ENCODE data around the gene HOOK2.

HOOK2 gene

DNA sequence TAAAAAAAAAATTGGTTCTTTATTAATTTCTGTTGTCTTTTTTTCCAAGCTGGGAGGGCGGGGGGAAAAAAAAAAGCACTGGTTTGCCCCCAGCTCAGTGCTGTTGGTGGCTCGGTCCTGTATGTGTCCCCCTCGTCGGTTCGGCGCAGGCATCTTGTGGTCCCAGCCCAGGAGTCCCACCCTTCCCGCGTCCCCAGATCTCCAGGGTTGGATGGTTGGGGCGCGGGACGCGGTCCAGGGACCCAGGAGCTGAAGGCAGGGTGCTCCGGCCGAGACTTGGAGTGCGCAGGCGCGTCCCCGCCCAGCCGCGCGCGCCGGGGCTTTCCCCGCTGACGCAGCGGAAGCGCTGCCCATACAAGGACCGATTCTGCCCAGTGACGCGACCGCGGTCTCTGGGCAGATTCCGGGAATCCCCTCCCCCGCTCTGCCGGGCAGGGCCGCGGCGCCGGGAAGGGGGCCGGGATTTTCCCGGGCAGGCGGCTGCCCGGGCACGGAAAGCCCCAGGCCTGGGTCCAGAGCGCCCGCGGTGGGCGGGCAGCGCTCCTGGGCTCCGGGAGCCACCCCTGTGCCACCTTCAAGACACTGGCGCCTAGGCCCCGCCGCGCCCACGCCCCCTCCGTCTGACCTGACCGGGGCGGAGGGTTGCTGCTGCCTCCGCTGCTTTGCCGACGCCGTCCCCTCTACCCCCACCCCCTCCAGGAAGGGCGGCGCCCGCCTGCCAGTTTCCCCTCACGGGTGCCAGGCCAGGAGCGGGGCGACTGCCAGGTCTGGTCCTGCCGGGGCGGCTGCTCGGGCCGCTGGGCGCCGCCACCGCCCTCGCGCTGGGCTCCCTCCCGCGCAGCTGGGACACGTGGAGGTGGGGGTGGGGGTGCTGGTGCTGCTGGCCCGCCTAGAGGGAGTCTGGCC, 18.2 kb upstream of the HOOK2 start:
- peak; percentile 97 for DNase-seq

DNA sequence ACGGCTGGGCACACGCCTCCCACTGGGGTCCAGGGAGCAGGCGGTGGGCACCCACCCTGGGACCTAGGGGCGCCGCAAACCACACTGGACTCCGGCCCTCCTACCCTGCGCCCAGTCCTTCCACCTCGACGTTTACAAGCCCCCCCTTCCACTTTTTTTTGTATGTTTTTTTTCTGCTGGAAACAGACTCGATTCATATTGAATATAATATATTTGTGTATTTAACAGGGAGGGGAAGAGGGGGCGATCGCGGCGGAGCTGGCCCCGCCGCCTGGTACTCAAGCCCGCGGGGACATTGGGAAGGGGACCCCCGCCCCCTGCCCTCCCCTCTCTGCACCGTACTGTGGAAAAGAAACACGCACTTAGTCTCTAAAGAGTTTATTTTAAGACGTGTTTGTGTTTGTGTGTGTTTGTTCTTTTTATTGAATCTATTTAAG, 17.5 kb upstream of the HOOK2 start:
- no peak for DNase-seq

DNA sequence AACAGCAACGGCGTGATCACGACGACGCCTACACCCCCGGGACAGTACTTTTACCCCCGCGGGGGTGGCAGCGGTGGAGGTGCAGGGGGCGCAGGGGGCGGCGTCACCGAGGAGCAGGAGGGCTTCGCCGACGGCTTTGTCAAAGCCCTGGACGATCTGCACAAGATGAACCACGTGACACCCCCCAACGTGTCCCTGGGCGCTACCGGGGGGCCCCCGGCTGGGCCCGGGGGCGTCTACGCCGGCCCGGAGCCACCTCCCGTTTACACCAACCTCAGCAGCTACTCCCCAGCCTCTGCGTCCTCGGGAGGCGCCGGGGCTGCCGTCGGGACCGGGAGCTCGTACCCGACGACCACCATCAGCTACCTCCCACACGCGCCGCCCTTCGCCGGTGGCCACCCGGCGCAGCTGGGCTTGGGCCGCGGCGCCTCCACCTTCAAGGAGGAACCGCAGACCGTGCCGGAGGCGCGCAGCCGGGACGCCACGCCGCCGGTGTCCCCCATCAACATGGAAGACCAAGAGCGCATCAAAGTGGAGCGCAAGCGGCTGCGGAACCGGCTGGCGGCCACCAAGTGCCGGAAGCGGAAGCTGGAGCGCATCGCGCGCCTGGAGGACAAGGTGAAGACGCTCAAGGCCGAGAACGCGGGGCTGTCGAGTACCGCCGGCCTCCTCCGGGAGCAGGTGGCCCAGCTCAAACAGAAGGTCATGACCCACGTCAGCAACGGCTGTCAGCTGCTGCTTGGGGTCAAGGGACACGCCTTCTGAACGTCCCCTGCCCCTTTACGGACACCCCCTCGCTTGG, 16.9 kb upstream of the HOOK2 start:
- DNase-seq = peak; percentile 70

DNA sequence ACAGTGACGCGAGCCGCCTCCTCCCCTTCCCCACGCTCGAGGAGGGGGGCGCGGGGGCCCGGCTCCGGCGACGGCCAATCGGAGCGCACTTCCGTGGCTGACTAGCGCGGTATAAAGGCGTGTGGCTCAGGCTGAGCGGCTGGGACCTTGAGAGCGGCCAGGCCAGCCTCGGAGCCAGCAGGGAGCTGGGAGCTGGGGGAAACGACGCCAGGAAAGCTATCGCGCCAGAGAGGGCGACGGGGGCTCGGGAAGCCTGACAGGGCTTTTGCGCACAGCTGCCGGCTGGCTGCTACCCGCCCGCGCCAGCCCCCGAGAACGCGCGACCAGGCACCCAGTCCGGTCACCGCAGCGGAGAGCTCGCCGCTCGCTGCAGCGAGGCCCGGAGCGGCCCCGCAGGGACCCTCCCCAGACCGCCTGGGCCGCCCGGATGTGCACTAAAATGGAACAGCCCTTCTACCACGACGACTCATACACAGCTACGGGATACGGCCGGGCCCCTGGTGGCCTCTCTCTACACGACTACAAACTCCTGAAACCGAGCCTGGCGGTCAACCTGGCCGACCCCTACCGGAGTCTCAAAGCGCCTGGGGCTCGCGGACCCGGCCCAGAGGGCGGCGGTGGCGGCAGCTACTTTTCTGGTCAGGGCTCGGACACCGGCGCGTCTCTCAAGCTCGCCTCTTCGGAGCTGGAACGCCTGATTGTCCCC, 16.1 kb upstream of the HOOK2 start, which contains the start of gene JUNB:
Gene JUNB (plus strand): TSS at position 142 of the 706 bp plus-strand sequence. CDS start 286 bp downstream, at position 428.
- DNase-seq = peak; percentile 99

DNA sequence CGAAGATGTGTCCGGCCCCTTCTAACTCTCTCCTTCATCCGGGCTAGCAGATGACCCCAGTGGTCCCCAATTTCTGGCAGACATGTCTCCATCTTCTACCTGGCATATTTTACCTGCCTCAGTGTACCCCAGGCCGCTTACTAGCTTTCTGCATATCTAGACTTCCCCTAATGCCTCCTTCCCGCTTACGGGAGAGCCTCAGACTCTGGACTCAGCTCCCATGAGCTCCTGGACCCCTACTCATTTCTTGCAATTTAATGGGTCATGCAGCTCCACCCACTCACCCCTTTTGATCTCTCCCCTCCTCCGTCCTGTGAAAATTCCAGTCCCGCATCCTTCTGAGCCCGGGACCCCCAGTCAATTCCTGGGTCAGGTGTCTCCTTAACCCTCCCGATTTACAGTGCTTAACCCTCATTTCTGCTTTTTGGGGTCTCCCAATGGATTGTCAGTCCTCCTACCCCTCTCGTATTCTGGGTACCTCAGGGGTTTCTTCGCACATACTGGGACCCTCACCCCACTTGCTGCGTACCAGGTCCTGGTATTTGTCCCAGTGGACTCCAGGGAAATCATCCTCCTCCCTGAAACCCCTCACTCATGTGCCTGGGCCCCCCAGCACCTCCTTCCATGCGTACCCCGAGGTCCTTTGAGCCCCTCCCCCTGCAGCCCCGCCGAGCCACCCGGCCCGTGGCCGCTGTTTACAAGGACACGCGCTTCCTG, 15.4 kb upstream of the HOOK2 start:
- DNase-seq = peak; percentile 36

DNA sequence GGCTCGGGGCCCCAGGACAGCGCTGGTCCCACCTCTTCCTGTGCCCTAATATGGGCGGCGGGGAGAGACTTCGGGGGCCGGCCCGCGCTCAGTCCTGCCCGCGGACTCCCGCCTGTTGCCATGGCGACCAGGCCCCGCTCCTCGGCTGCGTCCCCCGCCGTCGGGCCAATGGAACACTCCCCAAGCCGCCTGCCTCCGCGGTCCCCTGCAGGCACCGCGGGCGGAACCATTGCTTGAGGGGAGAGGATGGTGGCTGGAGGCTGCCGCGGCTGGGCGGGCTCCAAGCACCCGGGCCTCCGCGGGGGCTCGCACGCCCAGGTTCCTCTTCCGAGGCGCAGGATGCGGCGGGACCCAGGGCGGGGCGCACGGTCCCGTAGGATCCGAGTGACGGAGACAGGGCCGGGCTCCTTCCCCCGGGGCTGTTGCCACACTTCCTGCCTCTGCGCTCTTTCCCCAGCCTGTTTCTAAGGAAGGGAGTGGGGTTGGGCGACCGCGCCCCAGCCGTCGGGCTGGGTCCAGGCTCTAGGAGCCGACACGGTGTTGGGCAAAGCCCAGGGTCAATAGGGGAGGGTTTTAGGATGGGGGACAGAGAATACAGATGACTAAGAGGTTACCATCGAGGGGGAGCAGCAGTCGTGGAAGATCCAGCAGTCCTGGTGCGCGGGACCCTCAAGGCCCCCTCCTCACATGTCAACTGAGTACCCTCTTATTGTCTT, 14.7 kb upstream of the HOOK2 start:
- peak; percentile 98 for DNase-seq

DNA sequence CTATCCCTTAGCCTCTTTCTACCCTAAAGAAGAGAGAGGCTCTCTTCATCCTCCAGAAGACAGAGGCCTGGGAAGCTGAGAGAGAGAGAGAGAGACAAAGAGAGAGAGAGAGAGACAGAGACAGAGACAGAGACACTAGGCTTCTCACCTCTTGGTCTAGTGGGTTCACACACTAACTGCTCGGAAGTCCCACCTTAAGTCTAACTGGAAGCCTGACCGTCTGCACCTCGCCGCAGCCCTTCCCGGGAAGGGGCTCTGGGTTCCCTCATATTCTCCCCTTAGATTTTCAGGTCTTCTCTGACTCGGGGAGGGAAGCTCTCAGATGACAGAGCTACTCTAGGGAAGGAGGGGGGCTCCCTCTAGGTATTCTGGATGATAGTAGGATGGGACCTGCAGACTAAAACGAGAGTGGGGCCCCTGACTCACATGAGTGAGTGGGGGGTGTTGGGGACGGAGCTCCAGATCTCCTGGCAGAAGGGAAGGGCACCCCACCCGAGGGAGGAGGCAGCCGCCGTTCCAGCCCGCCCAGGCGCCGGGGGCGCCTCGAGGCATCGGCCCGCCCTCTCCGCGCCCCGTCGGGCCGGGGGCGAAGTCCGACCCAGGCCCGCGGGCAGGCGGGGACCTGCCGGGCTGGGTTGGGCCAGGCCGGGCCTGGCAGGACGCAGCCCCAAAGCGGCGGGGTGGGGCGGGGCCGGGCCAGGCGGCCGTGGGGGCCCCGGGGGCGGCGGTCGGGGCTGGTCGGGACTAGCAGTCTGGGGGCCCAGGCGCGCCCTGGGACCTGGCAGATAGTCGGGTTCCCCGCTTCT, 13.9 kb upstream of the HOOK2 start:
- DNase-seq = no peak

DNA sequence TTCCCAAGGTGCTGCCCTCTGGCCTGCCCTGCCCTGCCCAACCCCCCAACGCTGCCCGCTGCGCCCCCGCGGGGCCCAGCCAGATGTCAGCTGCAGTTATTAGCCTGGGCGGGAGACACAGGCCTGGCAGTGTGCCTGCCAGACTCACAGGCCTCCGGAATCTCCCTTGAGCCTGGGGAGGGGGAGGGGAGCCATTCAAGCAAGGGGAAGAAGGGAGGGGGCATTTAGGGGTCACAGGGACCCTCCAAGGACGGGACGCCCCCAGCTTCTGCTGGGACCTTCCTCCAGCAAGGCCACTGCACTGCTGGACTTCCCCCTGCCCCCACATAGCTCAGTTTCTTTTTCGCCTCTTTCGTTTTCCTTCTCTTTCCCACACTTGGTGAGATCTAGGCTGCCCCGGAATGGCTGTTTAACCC, 13.3 kb upstream of the HOOK2 start:
- DNase-seq = peak; percentile 81

DNA sequence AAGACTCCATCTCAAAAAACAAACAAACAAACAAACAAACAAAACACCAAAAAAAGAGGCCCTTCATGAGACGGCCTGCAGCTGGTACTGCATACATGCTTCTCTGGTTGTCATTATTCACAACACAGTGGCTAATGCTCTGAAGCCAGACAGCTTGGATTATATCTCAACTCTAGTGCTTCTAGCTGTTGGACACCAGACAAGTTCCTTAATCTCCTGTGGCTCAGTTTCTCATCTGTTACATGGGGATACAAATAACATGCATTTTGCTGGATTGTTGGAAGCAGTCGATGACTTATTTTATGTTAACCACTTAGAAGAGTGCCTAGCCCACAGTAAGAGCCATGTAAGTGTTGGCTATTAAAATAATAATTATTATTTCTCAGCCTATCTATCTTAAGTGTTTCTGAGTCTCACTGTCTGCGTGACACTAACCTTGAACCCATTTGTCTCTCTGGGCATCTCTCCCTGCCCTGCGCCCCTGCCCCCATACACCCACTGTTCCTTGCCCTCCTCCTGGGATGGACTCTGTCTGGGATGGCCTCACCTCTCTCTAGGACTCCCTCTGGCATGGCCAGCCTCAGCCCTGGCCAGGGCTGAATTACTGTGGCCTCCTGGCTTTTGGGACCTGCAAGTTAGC, 12.8 kb upstream of the HOOK2 start:
- DNase-seq = no peak

DNA sequence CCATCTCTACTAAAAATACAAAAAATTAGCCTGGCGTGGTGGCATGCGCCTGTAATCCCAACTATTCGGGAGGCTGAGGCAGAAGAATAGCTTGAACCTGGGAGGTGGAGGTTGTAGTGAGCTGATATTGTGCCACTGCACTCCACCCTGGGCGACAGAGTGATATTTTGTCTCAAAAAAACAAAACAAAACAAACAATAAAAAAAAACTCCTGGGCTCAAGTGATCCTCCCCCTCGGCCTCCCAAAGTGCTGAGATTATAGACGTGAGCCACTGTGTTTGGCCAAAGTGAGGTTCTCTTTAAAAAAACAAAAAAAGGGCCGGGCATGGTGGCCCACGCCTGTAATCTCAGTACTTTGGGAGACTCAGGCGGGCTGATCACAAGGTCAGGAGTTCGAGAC, 12.1 kb upstream of the HOOK2 start:
- DNase-seq = no peak

DNA sequence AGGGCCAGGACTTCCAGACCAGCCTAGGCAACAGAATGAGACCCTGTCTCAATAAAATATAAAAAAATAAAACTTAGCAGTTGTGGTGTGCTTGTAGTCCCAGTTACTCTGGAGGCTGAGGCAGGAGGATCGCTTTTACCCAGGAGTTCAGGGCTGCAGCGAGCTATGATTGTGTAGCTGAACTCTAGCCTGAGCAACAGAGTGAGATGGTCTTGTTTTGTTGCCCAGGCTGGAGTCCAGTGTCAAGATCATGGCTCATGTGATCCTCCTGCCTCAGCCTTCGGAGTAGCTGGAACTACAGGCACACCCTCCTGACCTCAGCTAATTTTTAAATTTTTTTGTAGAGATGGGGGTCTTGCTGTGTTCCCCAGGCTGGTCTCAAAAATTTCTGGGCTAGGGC, 11.6 kb upstream of the HOOK2 start:
- no peak for DNase-seq

DNA sequence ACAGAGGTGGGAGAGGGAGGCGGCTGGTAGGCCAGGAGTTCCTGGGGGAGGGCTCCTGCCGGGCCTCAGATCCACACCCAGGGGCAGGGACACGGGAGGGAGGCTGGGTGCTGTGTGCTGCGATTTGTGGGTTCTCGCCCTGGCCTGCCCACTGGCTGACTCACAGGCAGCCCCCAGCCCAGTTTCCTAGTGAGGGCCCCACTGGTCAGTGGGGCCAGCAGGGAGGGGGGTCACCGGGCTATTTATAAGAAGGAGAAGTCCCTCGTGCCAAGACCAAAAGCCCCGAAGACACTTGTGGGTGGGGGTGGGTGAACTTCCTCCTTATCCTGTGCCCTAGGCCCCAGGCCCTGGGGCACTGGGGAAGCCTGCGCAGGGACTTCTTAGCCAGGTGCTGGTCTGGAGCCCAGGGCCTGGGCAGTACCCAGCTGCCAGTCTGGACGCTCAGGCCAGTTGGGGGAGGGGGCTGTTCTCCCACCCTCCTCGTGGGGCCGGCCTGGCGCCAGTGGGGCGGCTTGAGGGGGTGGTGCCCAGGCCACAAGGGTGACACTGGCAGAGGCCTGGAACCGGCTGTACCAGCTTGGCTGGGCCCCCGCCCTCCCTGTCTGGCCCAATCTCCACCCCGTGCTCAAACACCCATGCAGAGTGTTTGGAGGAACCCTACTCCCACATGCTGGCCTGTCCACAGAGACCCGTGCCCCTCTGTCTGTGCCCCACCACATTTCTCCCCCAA, 11.0 kb upstream of the HOOK2 start:
- DNase-seq = peak; percentile 42

DNA sequence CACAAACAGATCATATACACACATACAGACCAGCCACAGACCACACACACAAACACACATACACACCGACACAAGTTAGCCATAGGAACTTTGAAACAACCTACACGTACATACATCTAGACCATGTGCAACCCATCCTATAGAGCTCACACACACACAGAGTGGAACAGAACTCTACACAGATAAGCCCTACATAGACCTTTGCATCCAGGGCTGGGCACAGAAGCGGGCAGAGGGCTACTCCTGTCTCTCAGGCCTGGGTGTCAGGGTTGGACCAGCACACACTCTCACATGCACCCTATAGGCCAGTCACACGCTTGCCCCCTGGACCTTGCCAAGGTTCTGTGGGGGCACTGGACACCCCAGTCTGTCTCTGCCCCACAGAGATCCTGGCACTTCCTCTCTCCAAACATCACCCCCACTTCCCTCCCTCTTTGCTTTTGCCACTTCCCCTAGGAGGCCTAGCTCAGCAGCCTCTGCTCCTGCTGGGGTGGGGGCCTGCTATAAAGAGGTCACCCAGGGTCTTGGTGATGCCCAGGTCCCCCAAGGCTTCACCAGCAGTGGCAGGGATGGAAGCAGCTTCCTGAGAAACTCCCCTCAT, 10.2 kb upstream of the HOOK2 start:
- peak; percentile 33 for DNase-seq

DNA sequence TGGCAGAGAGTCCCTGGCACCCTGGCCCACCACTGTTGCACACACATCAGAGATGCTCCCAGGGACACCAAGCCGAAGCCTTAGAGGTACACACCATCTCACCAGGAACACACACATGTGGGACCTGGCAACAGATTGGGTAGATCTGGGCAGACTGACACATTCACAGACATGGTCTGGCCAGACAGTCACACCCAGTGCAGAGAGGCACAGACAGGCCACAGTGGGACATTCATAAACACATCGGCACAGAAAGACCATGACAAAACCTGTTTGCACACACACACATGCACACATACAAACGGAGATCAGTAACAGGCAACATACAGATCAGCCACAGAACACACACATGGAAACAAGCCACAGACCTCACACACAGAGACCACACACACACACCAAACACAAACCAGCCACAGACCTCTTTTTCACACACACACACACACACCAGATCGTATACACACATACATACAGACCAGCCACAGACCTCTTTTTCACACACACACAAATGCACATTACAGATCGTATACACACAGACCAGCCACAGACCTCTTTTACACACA, 9.6 kb upstream of the HOOK2 start:
- DNase-seq = peak; percentile 80

DNA sequence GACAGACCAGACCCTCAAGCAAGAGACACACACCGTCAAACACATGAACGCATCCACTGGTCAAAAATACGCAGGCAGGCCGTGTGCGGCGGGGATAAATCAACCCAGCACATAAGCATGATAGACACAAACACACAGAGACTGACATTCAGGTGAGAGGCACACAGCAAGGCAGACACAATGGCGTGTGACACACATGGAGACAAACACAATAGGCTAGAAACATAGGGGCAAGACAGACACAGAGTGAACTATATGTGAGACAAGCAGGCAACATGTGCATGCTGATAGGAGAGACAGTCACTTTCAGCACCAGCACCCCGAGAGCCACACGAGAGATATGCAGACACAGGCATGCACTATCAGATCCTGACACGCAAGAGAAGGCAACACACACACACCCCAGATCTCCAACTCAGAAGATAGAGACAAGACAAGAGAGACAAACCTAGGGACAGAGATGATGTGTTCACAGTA, 9.1 kb upstream of the HOOK2 start:
- DNase-seq = peak; percentile 45

DNA sequence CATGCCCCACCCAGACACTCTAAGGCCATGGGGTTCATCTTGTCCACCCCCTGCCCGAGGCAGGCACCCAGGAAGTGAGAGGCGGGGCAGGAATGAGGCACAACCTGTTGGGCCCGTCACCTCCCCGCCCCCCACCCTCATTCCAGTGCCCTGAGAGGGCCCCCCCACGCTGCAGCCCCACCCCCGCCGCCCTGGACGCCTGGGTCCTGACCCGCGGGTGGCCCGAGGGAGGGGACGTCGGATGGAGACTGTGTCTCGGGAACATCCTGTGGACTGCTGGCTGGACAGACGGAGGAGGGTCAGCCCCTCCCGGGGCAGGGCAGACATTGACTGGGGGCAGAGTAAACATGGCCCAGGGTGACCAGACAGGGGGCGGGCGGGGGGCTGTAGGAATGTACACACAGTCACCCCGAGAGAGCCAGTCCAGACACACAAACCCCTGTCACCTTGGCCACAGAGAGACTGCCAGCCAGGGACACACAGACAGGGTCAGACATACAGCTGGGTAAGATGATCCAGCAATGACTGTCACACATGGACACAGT, 8.6 kb upstream of the HOOK2 start:
- peak; percentile 41 for DNase-seq

DNA sequence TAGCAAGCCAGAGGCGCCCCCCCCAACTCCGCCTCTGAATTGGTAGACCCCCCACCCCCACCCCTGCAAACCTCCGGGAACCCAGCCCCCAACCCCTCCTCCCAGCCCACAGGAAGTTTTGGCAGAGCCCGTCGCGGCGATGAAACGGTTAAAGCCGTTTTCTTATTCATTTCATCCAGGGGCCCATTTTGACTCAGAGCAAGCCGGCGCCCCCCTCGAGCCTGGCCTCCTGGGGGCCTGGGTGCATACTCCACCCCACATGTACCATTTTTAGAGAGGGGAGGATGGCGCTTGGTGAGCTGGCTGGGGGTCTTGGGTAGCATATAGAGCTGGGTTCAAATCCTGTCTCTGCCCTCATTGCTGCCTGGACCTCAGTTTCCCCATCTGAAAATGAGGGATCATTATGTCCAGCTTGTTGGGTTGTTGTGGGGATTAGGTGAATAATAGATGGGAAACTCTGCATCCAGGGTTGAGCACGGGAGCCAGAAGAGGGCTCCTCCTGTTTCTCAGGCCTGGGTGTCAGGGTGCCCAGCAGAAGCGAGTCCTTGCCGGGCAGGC, 8.0 kb upstream of the HOOK2 start:
- DNase-seq = peak; percentile 40
